Activated T-helper 9 cell treated with anti-CD3 and anti-CD28 coated beads, Interleukin-2, amount 50 U/mL, for 16 hours (primary cell): Measurements from ENCODE around the gene NBAS.

Experiments used
- DNase-seq: peaks from one replicate; pipeline ENCODE4 v3.0.0-alpha.2; 2020; ENCODE audit warnings: low read depth

The NBAS gene

GRCh38 chr2:15306706-15307105, 254.4 kb downstream of the NBAS start:
- DNase-seq, result no peak

- DNase-seq, result no peak
These were observed 257.3 kb downstream of the NBAS start for GRCh38 chr2:15303874-15304273.

- no peak for DNase-seq
These were observed 259.0 kb downstream of the NBAS start for GRCh38 chr2:15302154-15302553.

- DNase-seq, result no peak
These were observed 260.2 kb downstream of the NBAS start for GRCh38 chr2:15300624-15301573.

- no peak for DNase-seq
These were observed 261.1 kb downstream of the NBAS start for GRCh38 chr2:15299904-15300520.

GRCh38 chr2:15298770-15299169, 262.4 kb downstream of the NBAS start:
- no peak for DNase-seq

GRCh38 chr2:15293262-15293937, 267.7 kb downstream of the NBAS start:
- no peak for DNase-seq

GRCh38 chr2:15287447-15288184, 273.5 kb downstream of the NBAS start:
- DNase-seq, result no peak

- no peak for DNase-seq
These were observed 276.5 kb downstream of the NBAS start for GRCh38 chr2:15284614-15285013.

GRCh38 chr2:15281681-15282080, 279.5 kb downstream of the NBAS start:
- DNase-seq, result no peak

- DNase-seq, result no peak
These were observed 281.8 kb downstream of the NBAS start for GRCh38 chr2:15279201-15279876.

- no peak for DNase-seq
These were observed 282.8 kb downstream of the NBAS start for GRCh38 chr2:15278296-15278695.

GRCh38 chr2:15275346-15275745, 285.8 kb downstream of the NBAS start:
- no peak for DNase-seq

- DNase-seq, result no peak
These were observed 287.7 kb downstream of the NBAS start for GRCh38 chr2:15273452-15273851.

GRCh38 chr2:15272942-15273341, 288.2 kb downstream of the NBAS start:
- DNase-seq, result no peak

GRCh38 chr2:15271941-15272542, 289.1 kb downstream of the NBAS start:
- DNase-seq, result no peak

GRCh38 chr2:15271276-15271675, 289.9 kb downstream of the NBAS start:
- DNase-seq, result no peak

- DNase-seq, result no peak
These were observed 292.1 kb downstream of the NBAS start for GRCh38 chr2:15269043-15269442.

GRCh38 chr2:15265889-15266288, 295.2 kb downstream of the NBAS start:
- no peak for DNase-seq

- DNase-seq, result no peak
These were observed 297.0 kb downstream of the NBAS start for GRCh38 chr2:15263976-15264685.
